Measurements from ENCODE around the gene XYLB. TPM values are rescaled to one million over a fixed set of nuclear protein-coding genes. Genes with fewer than 3 reads are reported as not detected.

XYLB gene
- total and polyA plus RNA-seq, 2 donors: 2.2 to 8.1 TPM

- Histone ChIP-seq H3K27ac (ENCODE audit: low read depth) (no peak overlapping the region), H3K4me1 (ENCODE audit: insufficient read depth) (no peaks in the 10 kb centered on the region), H3K36me3 (ENCODE audit: insufficient read depth) (no peaks in the 10 kb centered on the region), H3K4me3 (ENCODE audit: low read depth, low read length) (no peak overlapping the region)
- no peak for DNase-seq (ENCODE audit: extremely low spot score)
- WGBS: 79% methylated on average over 4 of the region's 4 CpGs
These were observed 14.9 kb downstream of the XYLB start for GRCh38 chr3:38361496-38361895.

DNA sequence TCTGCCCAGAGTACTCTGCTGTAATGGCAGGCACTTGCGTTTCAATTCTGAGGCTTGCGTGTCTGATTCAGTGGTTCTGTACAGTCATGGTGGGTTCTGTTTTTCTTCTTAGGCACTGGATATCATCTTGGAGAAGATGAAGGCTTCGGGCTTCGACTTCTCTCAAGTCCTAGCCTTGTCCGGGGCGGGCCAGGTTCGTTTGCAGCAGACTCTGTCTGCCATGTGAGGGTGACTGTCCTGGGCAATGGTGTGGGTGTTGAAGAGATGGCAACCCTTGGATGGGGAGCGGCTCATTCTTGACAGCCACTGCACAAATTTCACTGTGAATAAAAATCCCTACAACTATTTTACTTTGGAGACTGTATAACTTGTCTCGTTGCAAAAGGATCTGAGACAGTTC, 16.2 kb downstream of the XYLB start:
- no peak overlapping the region for H3K27ac ChIP-seq (ENCODE audit: low read depth)
- no peak overlapping the region for H3K4me3 ChIP-seq (ENCODE audit: low read depth, low read length)
- WGBS: 94% methylated on average over 9 of the region's 9 CpGs
- H3K4me1 ChIP-seq (ENCODE audit: insufficient read depth): no peaks in the 10 kb centered on the region
- no peak for DNase-seq (ENCODE audit: extremely low spot score)
- H3K36me3 ChIP-seq (ENCODE audit: insufficient read depth): no peaks in the 10 kb centered on the region

- WGBS: 92% methylated on average over 6 of the region's 6 CpGs
- no peaks in the 10 kb centered on the region for H3K4me1 ChIP-seq (ENCODE audit: insufficient read depth)
- H3K36me3 ChIP-seq (ENCODE audit: insufficient read depth): no peaks in the 10 kb centered on the region
- no peak overlapping the region for H3K4me3 ChIP-seq (ENCODE audit: low read depth, low read length)
- H3K27ac ChIP-seq (ENCODE audit: low read depth): no peak overlapping the region
- DNase-seq (ENCODE audit: extremely low spot score): no peak
These were observed 18.3 kb downstream of the XYLB start for GRCh38 chr3:38364721-38365400.

DNA sequence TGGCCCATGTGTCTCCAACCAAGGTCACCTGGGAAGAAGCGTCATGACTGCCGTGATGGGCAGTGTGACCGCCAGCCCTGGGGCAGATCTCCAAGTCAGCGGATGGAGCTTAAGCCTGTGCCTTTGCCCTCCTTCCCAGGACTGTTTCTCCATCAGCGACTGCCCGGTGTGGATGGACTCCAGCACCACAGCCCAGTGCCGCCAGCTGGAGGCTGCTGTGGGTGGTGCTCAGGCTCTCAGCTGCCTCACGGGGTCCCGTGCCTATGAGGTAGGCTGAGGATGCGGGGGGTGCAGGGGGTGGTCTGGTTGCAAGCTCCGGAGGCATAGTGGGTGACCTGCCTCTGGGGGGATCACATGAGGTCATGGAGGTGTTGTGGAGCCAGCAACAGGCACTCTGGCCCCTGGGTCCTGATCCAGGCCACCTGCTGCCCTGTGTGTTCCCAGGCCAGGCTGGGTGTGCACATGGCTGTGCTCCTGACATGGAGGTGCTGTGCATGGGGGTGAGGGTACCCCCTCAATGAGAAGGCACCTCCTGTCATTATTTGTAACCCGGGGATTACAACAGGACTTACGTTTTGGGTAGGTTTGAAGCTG, 19.0 kb downstream of the XYLB start:
- Histone ChIP-seq H3K4me3 (ENCODE audit: low read depth, low read length) (no peak overlapping the region), H3K4me1 (ENCODE audit: insufficient read depth) (no peaks in the 10 kb centered on the region), H3K36me3 (ENCODE audit: insufficient read depth) (no peaks in the 10 kb centered on the region), H3K27ac (ENCODE audit: low read depth) (no peak overlapping the region)
- WGBS: 95% methylated on average over 13 of the region's 13 CpGs
- no peak for DNase-seq (ENCODE audit: extremely low spot score)

DNA sequence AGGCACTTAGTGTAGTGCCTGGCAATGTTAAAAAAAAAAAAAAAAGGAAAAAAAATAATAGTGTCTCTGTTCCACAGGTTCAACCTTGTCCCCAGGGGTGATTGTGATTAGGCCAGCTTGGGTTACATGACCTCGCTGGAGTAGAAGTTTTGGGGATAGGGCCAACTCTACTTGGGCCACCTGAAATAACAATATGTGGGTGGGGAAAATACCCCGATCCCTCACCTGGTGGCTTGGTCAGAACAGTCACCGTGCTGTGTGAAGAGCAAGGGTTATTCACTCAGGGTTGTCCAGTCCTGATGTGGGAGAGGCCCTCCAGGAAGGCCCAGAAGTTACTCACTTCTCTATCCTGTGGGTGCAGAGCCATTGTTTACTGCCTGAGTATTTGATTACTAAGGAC, 19.5 kb downstream of the XYLB start:
- Histone ChIP-seq H3K27ac (ENCODE audit: low read depth) (no peak overlapping the region), H3K4me3 (ENCODE audit: low read depth, low read length) (no peak overlapping the region), H3K36me3 (ENCODE audit: insufficient read depth) (no peaks in the 10 kb centered on the region), H3K4me1 (ENCODE audit: insufficient read depth) (no peaks in the 10 kb centered on the region)
- 96% methylated on average over 3 of the region's 3 CpGs for WGBS
- DNase-seq (ENCODE audit: extremely low spot score): no peak

DNA sequence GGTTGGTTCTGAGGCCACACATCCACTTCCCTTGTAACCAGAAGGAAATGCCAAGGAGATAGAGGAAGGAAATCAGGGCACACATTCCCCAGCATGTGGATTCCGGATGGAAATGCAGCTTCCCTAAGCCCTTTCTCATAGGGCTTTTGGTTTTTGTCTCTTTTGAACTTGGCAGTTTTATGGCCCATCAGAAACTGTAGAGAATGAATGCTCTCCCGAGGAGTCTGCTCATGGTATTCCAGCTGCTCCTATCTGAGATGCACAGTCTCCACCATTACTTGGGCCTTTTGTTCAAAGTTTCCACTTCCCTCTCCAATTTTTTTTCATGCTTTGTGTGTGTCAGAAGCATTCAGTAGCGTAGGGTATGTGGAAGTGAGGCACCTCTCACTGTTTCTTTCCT, 21.2 kb downstream of the XYLB start:
- H3K36me3 ChIP-seq (ENCODE audit: insufficient read depth): no peaks in the 10 kb centered on the region
- no peaks in the 10 kb centered on the region for H3K4me1 ChIP-seq (ENCODE audit: insufficient read depth)
- 36% methylated on average over 3 of the region's 3 CpGs for WGBS
- no peak overlapping the region for H3K4me3 ChIP-seq (ENCODE audit: low read depth, low read length)
- no peak overlapping the region for H3K27ac ChIP-seq (ENCODE audit: low read depth)
- DNase-seq (ENCODE audit: extremely low spot score): no peak

DNA sequence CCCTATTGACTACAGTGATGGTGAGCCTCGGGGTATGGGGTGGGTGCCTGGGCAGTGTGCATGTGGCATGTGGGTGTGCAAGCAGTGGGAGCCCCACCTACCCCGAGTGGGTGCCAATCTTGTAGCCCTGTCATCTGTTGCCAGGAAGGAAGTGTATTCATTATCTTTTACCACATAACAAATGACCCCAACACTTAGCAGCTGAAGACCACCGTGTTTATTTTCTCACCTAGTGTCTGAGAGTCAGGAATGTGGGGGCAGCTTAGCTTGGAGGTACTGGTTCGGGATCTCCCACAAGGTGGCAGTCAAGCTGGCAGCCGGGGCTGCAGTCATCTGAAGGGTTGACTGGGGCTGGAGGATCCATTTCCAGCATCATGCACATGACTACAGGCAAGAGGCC, 21.7 kb downstream of the XYLB start:
- Histone ChIP-seq H3K4me3 (ENCODE audit: low read depth, low read length) (no peak overlapping the region), H3K4me1 (ENCODE audit: insufficient read depth) (no peaks in the 10 kb centered on the region), H3K27ac (ENCODE audit: low read depth) (no peak overlapping the region), H3K36me3 (ENCODE audit: insufficient read depth) (no peaks in the 10 kb centered on the region)
- 80% methylated on average over 5 of the region's 5 CpGs for WGBS
- DNase-seq (ENCODE audit: extremely low spot score): no peak

DNA sequence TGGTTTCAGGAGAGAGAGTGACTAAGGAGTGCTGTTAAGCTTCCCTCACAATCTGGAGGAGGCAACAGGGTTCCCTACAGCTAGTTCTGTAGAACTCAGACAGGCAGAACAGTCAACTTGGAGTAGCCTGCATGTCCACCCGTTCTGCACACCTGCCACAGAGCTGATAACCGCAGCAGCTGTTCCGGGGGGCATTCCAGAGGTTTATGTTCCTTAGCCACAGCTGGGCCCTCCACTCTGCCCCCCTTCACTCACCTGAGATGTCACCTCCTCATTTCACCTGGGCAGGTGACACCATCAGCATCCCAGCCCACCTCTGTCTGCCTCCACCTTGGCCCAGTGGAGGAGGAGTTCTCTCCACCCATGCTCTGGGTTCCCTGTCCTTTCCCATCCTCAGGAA, 22.6 kb downstream of the XYLB start:
- H3K4me3 ChIP-seq (ENCODE audit: low read depth, low read length): no peak overlapping the region
- H3K36me3 ChIP-seq (ENCODE audit: insufficient read depth): no peaks in the 10 kb centered on the region
- DNase-seq (ENCODE audit: extremely low spot score): no peak
- no peaks in the 10 kb centered on the region for H3K4me1 ChIP-seq (ENCODE audit: insufficient read depth)
- 92% methylated on average over 3 of the region's 3 CpGs for WGBS
- H3K27ac ChIP-seq (ENCODE audit: low read depth): no peak overlapping the region

GRCh38 chr3:38370149-38370548, 23.6 kb downstream of the XYLB start:
- DNase-seq (ENCODE audit: extremely low spot score): no peak
- Histone ChIP-seq H3K4me3 (ENCODE audit: low read depth, low read length) (no peak overlapping the region), H3K27ac (ENCODE audit: low read depth) (no peak overlapping the region), H3K36me3 (ENCODE audit: insufficient read depth) (no peaks in the 10 kb centered on the region), H3K4me1 (ENCODE audit: insufficient read depth) (no peaks in the 10 kb centered on the region)
- 83% methylated on average over 2 of the region's 2 CpGs for whole genome bisulfite sequencing

GRCh38 chr3:38370861-38371260, 24.3 kb downstream of the XYLB start:
- Histone ChIP-seq H3K27ac (ENCODE audit: low read depth) (no peak overlapping the region), H3K4me1 (ENCODE audit: insufficient read depth) (no peaks in the 10 kb centered on the region), H3K4me3 (ENCODE audit: low read depth, low read length) (no peak overlapping the region), H3K36me3 (ENCODE audit: insufficient read depth) (no peaks in the 10 kb centered on the region)
- no peak for DNase-seq (ENCODE audit: extremely low spot score)
- WGBS: 68% methylated on average over 4 of the region's 4 CpGs

- Histone ChIP-seq H3K4me1 (ENCODE audit: insufficient read depth) (no peaks in the 10 kb centered on the region), H3K36me3 (ENCODE audit: insufficient read depth) (no peaks in the 10 kb centered on the region), H3K27ac (ENCODE audit: low read depth) (no peak overlapping the region), H3K4me3 (ENCODE audit: low read depth, low read length) (no peak overlapping the region)
- WGBS: 78% methylated on average over 15 of the region's 15 CpGs
- DNase-seq (ENCODE audit: extremely low spot score): no peak
These were observed 25.1 kb downstream of the XYLB start for GRCh38 chr3:38371541-38372213.

DNA sequence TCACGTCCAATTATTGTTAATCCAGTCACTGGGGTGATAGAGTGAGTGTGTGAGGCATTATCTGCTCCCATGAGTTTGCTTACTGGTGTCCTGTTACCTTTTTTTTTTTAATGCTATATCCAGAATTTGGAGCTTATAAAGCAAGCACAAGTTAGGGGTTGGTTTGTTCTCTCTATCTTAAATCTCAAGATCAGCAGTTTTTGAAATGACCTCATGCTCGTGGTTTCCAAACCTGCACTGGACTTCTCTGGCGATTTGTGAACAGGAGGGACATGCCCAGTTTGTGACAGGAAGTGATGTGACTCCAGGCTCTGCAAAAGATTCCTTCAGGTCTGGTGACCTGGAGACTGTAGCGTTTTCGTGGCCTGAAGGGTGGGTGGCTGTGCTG, 25.6 kb downstream of the XYLB start:
- no peaks in the 10 kb centered on the region for H3K36me3 ChIP-seq (ENCODE audit: insufficient read depth)

DNA sequence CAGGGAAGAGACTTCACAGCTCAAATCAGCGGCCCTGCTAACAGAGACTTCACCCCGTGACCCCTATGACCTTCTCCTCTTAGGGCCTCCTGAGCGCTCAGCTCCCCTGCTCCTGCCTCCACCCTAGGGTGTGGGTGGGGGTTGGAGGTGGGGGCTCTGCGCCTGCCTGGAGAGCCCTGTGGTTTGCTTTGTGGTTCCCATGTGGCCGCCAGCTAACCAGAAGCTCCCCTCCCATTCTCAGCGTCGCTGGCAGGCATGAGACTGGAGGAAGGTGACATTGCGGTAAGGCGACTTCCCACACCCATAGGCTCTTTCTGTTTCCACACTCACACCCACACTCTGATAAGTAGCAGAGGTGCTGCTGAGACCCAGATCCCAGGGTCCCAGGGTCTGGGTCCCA, 27.6 kb downstream of the XYLB start:
- Histone ChIP-seq H3K36me3 (ENCODE audit: insufficient read depth) (no peaks in the 10 kb centered on the region), H3K27ac (ENCODE audit: low read depth) (no peak overlapping the region), H3K4me1 (ENCODE audit: insufficient read depth) (no peaks in the 10 kb centered on the region), H3K4me3 (ENCODE audit: low read depth, low read length) (no peak overlapping the region)
- no peak for DNase-seq (ENCODE audit: extremely low spot score)
- whole genome bisulfite sequencing: 88% methylated on average over 9 of the region's 9 CpGs

More for the DNA sequence above, 25.6 kb downstream of the XYLB start:
- Histone ChIP-seq H3K4me3 (ENCODE audit: low read depth, low read length) (no peak overlapping the region), H3K27ac (ENCODE audit: low read depth) (no peak overlapping the region), H3K4me1 (ENCODE audit: insufficient read depth) (no peaks in the 10 kb centered on the region)
- no peak for DNase-seq (ENCODE audit: extremely low spot score)
- 79% methylated on average over 5 of the region's 5 CpGs for whole genome bisulfite sequencing

DNA sequence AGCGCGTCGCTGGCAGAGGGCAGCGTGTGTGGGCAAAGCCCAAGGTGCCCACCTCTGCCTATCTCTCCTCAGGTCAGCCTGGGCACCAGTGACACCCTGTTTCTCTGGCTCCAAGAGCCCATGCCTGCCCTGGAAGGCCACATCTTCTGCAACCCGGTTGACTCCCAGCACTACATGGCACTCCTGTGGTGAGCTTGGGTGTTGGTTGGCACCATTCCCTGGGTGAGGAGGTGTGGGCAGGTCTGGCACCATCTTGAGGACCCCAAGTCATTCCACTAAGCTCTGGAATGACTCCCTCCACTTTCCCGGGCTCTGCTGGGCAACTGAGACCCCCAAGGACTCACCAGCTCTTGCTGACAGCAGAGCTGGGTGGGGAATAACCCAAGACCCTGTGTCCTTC, 28.5 kb downstream of the XYLB start:
- no peak for DNase-seq (ENCODE audit: extremely low spot score)
- Histone ChIP-seq H3K4me3 (ENCODE audit: low read depth, low read length) (no peak overlapping the region), H3K4me1 (ENCODE audit: insufficient read depth) (no peaks in the 10 kb centered on the region), H3K27ac (ENCODE audit: low read depth) (no peak overlapping the region), H3K36me3 (ENCODE audit: insufficient read depth) (no peaks in the 10 kb centered on the region)
- 95% methylated on average over 6 of the region's 6 CpGs for WGBS
